Glomerular visceral epithelial cell (primary cell): ENCODE data around the gene GABRB1.
A peak's percentile ranks its signal among the peaks of the same experiment; 100 is the strongest.

Source experiments
- DNase-seq: peaks from one replicate; pipeline ENCODE4 v3.0.0-alpha.2; 2016; ENCODE audit errors: extremely low spot score

Gene GABRB1

DNA sequence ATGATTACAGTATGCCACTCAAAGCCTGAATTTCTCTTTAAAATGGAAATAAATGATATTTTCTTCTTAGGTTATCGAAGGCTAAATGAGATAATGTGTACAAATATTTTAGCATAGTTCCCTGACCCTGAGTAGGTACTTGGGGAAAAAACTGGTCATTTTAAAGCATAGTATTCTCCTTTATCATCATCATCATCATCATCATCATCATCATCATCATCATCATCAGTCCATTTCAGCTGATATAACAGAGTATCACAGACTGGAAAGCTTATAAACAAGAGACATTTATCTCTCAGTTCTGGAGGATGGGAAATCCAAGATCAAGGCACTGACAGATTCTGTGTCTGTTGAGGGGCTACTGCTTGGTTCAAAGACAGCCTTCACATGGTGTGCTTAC is 13.9 kb downstream of the GABRB1 start:
- no peak for DNase-seq

- no peak for DNase-seq
Observed at GRCh38 chr4:47049347-47049746, 18.0 kb downstream of the GABRB1 start.

DNA sequence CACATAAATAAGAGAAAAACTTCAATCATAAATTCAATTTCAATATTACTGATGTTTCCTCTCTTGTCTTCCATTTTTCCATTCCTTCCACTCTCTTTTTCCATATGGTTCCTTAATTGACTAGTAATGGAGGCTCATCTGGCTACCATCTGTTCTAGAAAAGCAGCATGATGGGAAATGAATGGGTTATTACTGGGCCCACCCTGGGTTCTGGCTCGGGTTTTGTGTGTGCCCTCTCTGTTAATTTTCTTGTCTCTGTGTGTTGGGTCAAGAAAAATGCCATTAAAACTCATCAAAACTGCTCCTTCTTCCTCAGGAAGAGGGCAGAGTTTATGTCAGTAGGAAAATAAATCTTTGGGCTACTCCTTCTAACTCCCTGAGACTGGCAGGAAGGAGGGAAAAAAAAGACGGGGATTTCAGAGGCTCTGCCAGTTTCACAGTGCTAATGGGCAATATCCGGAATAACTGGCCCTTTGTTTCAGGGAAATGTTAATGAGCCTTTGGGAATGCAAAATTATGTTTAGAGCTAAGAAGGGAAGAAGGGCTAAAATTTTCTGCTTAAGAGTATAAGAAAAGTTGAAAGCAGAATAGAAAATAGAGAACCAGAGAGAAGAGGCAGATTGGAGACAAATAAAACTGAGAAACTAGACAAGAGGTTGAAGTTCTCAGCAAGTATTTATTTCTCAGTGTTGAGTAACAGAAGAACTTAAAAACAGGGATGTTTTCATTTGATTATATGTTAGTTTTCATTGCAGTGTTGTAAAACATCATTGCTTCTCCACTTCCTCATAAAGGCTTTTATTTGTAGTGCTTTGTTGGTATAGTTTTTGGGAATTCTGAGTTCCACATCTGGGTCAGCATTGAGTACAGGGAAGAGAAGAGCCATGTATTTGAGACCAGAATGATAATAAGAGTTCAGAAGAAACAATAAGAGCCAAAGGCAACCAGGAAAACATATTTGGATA is 19.7 kb downstream of the GABRB1 start:
- DNase-seq: no peak

DNA sequence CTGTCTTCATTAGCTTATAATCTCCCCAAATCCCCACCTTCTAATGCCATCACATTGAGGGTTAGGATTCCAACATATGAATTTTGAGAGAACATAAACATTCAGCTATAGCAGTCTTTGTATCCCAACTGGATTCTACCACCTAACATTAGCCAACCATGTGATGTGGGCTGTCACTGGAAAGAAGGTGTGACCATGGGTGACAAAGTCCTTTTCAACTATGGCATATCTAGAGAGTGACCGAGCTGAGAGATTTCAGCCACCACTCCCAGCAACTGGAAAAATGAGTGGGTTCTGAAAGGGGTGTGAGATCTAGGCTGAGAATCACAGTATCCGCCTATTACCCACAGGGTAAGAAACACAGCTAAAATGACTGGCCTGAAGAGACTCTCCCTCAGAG is 22.1 kb downstream of the GABRB1 start:
- DNase-seq: no peak

GRCh38 chr4:47054130-47054529 is 22.8 kb downstream of the GABRB1 start:
- no peak for DNase-seq

DNA sequence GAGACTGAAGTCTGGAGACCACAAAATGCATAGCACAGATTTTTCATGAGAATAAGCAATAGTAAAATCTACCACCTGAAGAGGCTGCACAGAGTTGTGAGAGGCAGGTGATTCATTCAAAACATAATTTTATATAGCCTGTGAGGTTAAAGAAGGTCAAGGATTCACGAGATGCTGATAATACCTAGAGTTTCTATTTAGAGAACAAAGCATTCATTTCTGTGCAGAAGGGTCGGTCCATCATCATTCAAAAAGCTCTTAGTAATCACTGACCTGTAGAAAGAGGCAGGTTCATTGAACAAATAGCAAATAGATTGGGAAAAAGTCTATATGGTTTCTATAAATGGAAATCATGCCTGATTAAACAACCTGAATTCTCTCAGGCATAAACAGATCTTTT is 26.6 kb downstream of the GABRB1 start:
- DNase-seq: no peak

GRCh38 chr4:47060561-47060960 is 29.2 kb downstream of the GABRB1 start:
- DNase-seq: no peak

DNA sequence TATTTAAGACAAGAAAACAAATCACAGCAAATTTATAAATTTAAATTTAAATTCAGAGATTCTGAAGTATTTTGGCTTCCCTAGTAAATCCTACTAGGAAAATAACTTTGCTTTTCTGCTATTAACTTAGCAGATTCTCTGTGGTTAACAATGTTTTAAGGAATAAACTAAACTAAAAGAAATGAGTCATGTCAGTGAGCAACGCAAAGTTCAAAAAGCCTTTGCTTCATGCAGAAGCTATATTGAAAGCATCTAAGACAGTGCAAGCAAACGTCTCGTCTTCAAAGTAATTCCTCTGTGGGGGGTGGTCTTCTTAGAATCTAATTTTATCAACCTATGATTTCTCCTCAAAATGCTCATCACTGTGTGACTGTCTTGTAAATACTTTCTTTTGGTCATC is 30.1 kb downstream of the GABRB1 start:
- DNase-seq: peak; percentile 16

DNA sequence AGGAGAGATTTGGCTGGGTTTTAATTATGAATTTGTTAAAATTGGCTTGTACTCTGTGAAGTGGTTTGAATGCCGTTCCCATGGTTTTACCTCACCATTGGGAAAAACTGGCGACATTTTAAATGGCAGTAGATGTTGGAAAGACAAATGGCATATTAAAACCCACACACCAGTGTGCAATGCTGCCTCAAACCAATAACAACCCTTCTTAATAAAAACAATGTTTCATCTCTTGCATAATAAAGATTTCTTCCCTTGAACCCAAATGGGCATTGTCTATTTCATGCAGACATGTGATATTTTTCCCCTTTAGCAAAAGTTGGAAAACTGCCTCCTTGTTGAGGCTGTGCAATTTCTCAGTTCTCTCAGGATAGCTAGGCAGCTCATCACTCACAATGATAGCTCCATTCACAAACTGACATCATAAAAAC is 33.7 kb downstream of the GABRB1 start:
- no peak for DNase-seq

DNA sequence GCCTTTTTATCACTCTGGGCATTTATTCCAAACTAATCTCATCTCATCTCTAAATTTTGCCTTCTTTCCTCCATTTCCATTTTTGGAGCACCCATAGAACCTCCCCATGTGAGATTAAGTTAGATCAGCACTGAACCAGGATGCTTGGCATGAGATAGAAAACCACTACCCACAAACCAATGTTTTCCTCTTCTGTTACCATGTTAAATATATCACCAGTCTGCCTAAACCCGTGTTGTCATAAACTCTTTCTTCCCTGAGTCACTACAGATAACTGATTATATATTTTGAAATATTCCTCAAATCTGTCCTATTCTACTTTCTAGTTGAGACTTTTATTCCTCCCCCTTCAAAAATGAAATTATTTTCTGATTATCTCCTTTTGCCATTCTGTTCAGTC is 37.6 kb downstream of the GABRB1 start:
- DNase-seq: no peak

DNA sequence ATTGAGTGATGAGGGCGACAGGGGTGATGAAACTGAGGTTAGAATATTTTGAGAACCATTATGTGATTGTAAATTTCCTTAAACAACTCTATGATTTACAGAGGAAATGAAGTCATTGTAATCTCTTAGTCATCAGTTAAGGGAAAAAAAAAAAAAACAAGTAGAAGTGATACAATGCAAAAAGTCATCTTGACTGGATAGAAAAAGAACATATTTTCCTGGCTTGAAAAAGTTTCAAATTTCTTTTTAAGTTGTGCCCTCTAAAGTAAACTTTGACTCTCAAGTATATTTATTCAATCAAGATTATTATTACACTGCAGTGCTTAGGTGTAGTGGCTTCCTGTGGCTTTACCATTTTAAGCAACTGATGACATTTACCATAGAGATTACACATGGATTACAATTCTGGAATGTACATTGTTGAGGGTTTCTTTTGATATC is 40.6 kb downstream of the GABRB1 start:
- peak; percentile 22 for DNase-seq

- no peak for DNase-seq
Observed at GRCh38 chr4:47073647-47074046, 42.3 kb downstream of the GABRB1 start.

GRCh38 chr4:47074816-47075215 is 43.4 kb downstream of the GABRB1 start:
- DNase-seq: no peak

- DNase-seq: peak; percentile 21
Observed at GRCh38 chr4:47075262-47075661, 43.9 kb downstream of the GABRB1 start.

- DNase-seq: no peak
Observed at GRCh38 chr4:47075919-47076318, 44.6 kb downstream of the GABRB1 start.

DNA sequence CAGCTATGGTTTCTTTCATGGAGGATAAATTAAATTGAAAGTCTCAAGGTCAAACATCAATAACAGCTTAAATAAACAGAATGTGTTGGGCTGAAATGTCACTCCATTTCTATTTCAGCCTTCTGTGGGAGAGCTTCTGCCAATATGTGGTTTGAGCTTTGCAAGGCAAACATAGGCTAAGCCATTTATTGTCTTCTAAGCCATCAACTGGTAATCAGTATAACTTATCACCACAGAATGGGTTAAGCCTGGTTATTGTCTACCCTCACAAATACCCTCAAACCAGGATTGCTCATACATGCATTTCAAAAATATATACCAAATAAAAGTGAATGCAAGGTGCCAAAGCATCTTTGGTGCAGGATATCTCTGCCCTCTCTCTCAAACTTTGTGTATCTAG is 52.7 kb downstream of the GABRB1 start:
- DNase-seq: no peak

GRCh38 chr4:47084795-47085194 is 53.4 kb downstream of the GABRB1 start:
- DNase-seq: no peak

- no peak for DNase-seq
Observed at GRCh38 chr4:47088298-47088697, 56.9 kb downstream of the GABRB1 start.

DNA sequence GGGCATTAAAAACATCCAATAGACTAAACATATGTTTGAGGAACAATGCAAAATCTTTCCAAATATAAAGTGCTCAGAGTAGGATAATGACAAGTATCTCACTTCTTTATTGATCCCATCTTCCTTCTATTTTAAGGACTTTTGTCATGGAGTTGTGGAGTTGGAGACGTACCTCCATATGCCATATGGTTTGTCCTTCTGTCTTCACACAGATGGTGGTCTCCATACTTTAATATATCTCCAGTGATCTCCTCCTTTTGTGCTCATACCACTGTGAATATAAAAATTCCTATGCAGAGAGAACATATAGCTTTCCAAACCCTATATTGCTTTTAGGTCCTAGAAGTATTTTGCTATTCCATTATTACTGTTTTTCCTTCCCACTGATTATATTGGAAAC is 64.5 kb downstream of the GABRB1 start:
- no peak for DNase-seq

GRCh38 chr4:47101453-47101852 is 70.1 kb downstream of the GABRB1 start:
- no peak for DNase-seq

GRCh38 chr4:47104986-47105385 is 73.6 kb downstream of the GABRB1 start:
- DNase-seq: no peak

DNA sequence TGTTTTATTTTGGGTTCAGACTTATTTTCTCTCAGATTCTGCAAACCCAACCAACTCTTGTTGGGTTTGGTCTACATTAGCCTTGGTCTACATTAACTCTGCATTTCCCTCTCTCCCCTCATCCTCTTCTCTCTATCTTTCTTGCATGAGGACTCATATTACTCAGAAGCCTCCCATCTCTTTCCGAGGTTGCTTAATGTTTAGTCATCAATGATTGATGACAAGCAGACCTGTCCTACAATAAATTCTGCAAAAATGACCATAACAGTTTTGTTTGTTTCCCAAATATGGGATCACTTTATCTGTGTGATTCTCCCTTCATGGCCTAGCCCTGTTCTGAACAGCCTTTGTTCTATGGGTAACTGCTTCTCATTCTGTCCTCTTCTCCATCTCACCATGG is 75.2 kb downstream of the GABRB1 start:
- DNase-seq: no peak

GRCh38 chr4:47109379-47109778 is 78.0 kb downstream of the GABRB1 start:
- no peak for DNase-seq
